GM12864 (cell line): ENCODE results near the gene SBNO2.

Source experiments
- DNase-seq: peaks from one replicate; pipeline ENCODE4 v3.0.0-alpha.2; 2011; ENCODE audit warnings: low read depth
- H3K4me3 ChIP-seq: 2 replicates; pipeline ENCODE4 v1.5.1; 2011; ENCODE audit warnings: mild to moderate bottlenecking, low read depth, low read length, control low read depth
- CTCF ChIP-seq: IDR thresholded peaks from 2 replicates; pipeline ENCODE4 v1.5.1; 2011; ENCODE audit warnings: low read depth, mild to moderate bottlenecking, moderate library complexity, low read length, control low read depth, inconsistent platforms; ENCODE audit errors: missing control alignments

Gene SBNO2

GRCh38 chr19:1060689-1061088 is 113.4 kb downstream of the SBNO2 start:
- no peak overlapping the region for H3K4me3 ChIP-seq
- TF ChIP-seq CTCF: no peak
- no peak for DNase-seq

GRCh38 chr19:1058112-1058511 is 116.0 kb downstream of the SBNO2 start:
- DNase-seq: no peak
- no peak overlapping the region for H3K4me3 ChIP-seq
- no peak for TF ChIP-seq CTCF
